ENCODE data around the gene ELF5.

- TF ChIP-seq EZH2 (IDR thresholded peaks at IDR 0.05; ENCODE audit: borderline replicate concordance, low read depth, low read length, severe bottlenecking): no peak
- TF ChIP-seq CTCF (IDR thresholded peaks at IDR 0.05; ENCODE audit: borderline replicate concordance, extremely low read depth, low read length, poor library complexity, severe bottlenecking): no peak
Observed at GRCh38 chr11:34441814-34442213, 71.8 kb downstream of the ELF5 start.
